Body of pancreas (tissue), 4 donors: ENCODE measurements around the gene CASP12. TPM values are rescaled to one million over a fixed set of nuclear protein-coding genes. Genes with fewer than 3 reads are reported as not detected.

Source experiments
- ATAC-seq: fragments of 150-250 bp; one replicate; pipeline ENCODE4 v1.9.1; 2016
- DNase-seq, 4 donors: peaks; one replicate each; pipeline ENCODE4 v3.0.0-alpha.2; 2019
- H3K27ac ChIP-seq, 4 donors: fragments of 200-600 bp; sonication (generic); 1 replicate in 3 of 4; 2 replicates in 1 of 4; pipeline versions ENCODE4 v1.5.1 to v1.6.1; 2016 to 2019; ENCODE audit warnings: mild to moderate bottlenecking in 1 of 4, mixed read lengths in 1 of 4, moderate library complexity in 1 of 4
- H3K27me3 ChIP-seq, 2 donors: fragments of 200-600 bp; sonication (generic); one replicate each; pipeline ENCODE4 v1.6.0; 2016; ENCODE audit warnings: mild to moderate bottlenecking in 1 of 2
- H3K36me3 ChIP-seq, 2 donors: fragments of 200-600 bp; sonication (generic); replicated peaks in 1 of 2; 2 replicates each; pipeline ENCODE4 v1.5.1; 2016; ENCODE audit warnings: low read depth in 2 of 2; ENCODE audit not compliant: insufficient read depth in 1 of 2
- H3K4me1 ChIP-seq: fragments of 200-600 bp; sonication (generic); one replicate; pipeline ENCODE4 v1.6.0; 2016
- H3K4me3 ChIP-seq, 2 donors: fragments of 200-600 bp; sonication (generic); 1 replicate in 1 of 2; 2 replicates in 1 of 2; pipeline ENCODE4 v1.5.1; 2016 to 2019
- H3K9me3 ChIP-seq, 3 donors: fragments of 200-600 bp; sonication (generic); 1 replicate in 2 of 3; 2 replicates in 1 of 3; pipeline ENCODE4 v1.5.1; 2016
- CTCF ChIP-seq, 7 experiments: fragments of 450-650 bp in 4 of 7; fragments of 200-600 bp in 3 of 7; sonication (generic) in 3 of 7; IDR thresholded peaks; one replicate each; pipeline ENCODE4 v1.5.1; 2016 to 2019; ENCODE audit warnings: antibody characterized with exemption in 7 of 7
- POLR2A ChIP-seq, 3 donors: fragments of 450-650 bp; IDR thresholded peaks; one replicate each; pipeline ENCODE4 v1.6.1; 2016; ENCODE audit warnings: antibody characterized with exemption in 3 of 3, mild to moderate bottlenecking in 2 of 3
- WGBS, 2 donors: methylation state at CpG; one replicate each; pipeline ENCODE4 v1.1.5; 2017; 5-methylcytosine and 5-hydroxymethylcytosine counted together
- intact Hi-C: fragments of 100-400 bp; cut with DNase I; formaldehyde crosslinking; loops from one replicate; pipeline ENCODE4 v1.15.1; 2023
- total RNA-seq, 2 donors: library from RNA; depleted of rRNA; stranded (reverse); fragments of >200 nt; gene quantifications; one replicate each; pipeline ENCODE4 v1.1.0, GENCODE V29; 2016

CASP12 gene
- total RNA-seq, 2 donors from 2014 or later, result 1.6 to 3.6 TPM

- TF ChIP-seq CTCF (IDR thresholded peaks at IDR 0.05) (no peak), POLR2A (IDR thresholded peaks at IDR 0.05) (no peak)
- ATAC-seq (no peak), DNase-seq (no peak)
- Histone ChIP-seq H3K36me3 (no peaks in the 10 kb centered on the region), H3K9me3 (no peaks in the 10 kb centered on the region), H3K4me1 (no peaks in the 10 kb centered on the region), H3K27ac (no peak overlapping the region), H3K27me3 (no peaks in the 10 kb centered on the region), H3K4me3 (no peak overlapping the region)
- intact Hi-C loops, result no loop called here
- WGBS, 2 donors, result 77 to 82% methylated on average over 5 of the region's 5 CpGs
These were observed 18.6 kb downstream of the CASP12 start for GRCh38 chr11:104879514-104880190.

GRCh38 chr11:104876861-104877431 lies 21.3 kb downstream of the CASP12 start:
- H3K4me1 ChIP-seq, result no peaks in the 10 kb centered on the region
- ATAC-seq (no peak), DNase-seq (no peak)
- intact Hi-C loops, result no loop called here
- 64 to 72% methylated on average over 5 of the region's 5 CpGs for WGBS, 2 donors
- H3K4me3 ChIP-seq, result no peak overlapping the region
- H3K36me3 ChIP-seq, result no peaks in the 10 kb centered on the region
- H3K27ac ChIP-seq, result no peak overlapping the region
- H3K9me3 ChIP-seq, result no peaks in the 10 kb centered on the region
- TF ChIP-seq POLR2A (IDR thresholded peaks at IDR 0.05) (no peak), CTCF (IDR thresholded peaks at IDR 0.05) (no peak)
- no peaks in the 10 kb centered on the region for H3K27me3 ChIP-seq

DNA sequence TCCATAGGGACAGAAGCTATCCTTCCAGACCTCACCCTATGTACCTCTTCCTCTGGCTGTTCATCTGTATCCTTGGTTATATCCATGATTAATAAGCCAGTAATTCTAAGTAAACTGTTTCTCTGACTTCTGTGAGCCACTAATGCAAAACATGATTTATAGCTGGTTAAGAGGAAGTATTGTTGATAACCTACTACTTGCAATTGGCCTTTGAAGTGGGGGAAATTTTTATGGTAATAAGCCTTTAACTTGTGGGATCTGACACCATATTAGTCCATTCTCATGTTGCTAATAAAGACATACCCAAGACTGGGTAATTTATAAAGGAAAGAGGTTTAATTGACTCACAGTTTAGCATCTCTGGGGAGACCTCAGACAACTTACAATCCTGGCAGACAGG lies 21.9 kb downstream of the CASP12 start:
- DNase-seq (no peak), ATAC-seq (no peak)
- Histone ChIP-seq H3K27me3 (no peaks in the 10 kb centered on the region), H3K4me3 (no peak overlapping the region), H3K9me3 (no peaks in the 10 kb centered on the region), H3K36me3 (no peaks in the 10 kb centered on the region), H3K4me1 (no peaks in the 10 kb centered on the region), H3K27ac (no peak overlapping the region)
- TF ChIP-seq CTCF (IDR thresholded peaks at IDR 0.05), result no peak
- TF ChIP-seq POLR2A (IDR thresholded peaks at IDR 0.05), result no peak
- intact Hi-C loops, result no loop called here

DNA sequence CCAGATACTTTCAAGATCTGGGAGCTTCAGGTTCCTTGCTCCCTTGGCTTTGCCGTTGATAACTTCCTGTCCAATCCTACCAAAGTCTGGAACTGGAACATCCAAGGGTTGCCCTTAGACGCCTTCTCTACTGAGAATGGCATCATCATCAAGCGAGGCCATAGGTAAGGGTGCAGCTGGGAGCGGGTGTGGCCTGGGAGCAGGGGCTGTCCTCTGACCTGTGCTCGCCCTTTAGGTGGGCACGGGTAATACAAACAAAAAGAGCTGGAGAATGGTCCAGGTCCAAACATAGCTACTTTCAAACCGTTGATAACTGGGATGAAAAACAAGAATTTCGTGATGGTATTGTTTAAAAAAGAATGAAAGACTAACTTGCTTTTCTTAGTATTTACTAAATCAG lies 25.0 kb downstream of the CASP12 start:
- Histone ChIP-seq H3K4me1 (no peaks in the 10 kb centered on the region), H3K4me3 (no peak overlapping the region), H3K9me3 (no peaks in the 10 kb centered on the region), H3K36me3 (no peaks in the 10 kb centered on the region), H3K27ac (no peak overlapping the region), H3K27me3 (no peaks in the 10 kb centered on the region)
- no peak for TF ChIP-seq CTCF (IDR thresholded peaks at IDR 0.05)
- no peak for TF ChIP-seq POLR2A (IDR thresholded peaks at IDR 0.05)
- no peak for DNase-seq
- intact Hi-C loops, result no loop called here
- 58 to 74% methylated on average over 8 of the region's 8 CpGs for WGBS, 2 donors
- ATAC-seq, result no peak

GRCh38 chr11:104872393-104872792 lies 25.9 kb downstream of the CASP12 start:
- H3K9me3 ChIP-seq, result no peaks in the 10 kb centered on the region
- 51 to 58% methylated on average over 3 of the region's 3 CpGs for WGBS, 2 donors
- no peaks in the 10 kb centered on the region for H3K4me1 ChIP-seq
- TF ChIP-seq POLR2A (IDR thresholded peaks at IDR 0.05) (no peak), CTCF (IDR thresholded peaks at IDR 0.05) (no peak)
- H3K36me3 ChIP-seq, result no peaks in the 10 kb centered on the region
- H3K4me3 ChIP-seq, result no peak overlapping the region
- no peak for ATAC-seq
- no peak for DNase-seq
- intact Hi-C loops, result no loop called here
- no peaks in the 10 kb centered on the region for H3K27me3 ChIP-seq
- no peak overlapping the region for H3K27ac ChIP-seq
